Choroid plexus epithelial cell (primary cell): ENCODE data around the gene LIPK.
"Not testable (repeated sequence)": the region's sequence is repeated elsewhere in the genome, so short reads cannot be mapped to it uniquely, and the experiment has no call there.

ENCODE experiments used
- DNase-seq: peaks from one replicate; pipeline ENCODE4 v3.0.0-alpha.2; 2010; ENCODE audit warnings: low read depth
- H3K4me3 ChIP-seq: 2 replicates; pipeline ENCODE4 v1.5.1; 2011; ENCODE audit warnings: low read depth, mild to moderate bottlenecking, control low read depth, low read length, moderate library complexity
- TF ChIP-seq, protein P1 (sequence below): conservative IDR thresholded peaks from 2 replicates; pipeline ENCODE4 v1.5.1; 2011; ENCODE audit warnings: low read depth, mild to moderate bottlenecking, control low read depth, inconsistent platforms, low read length, moderate library complexity

LIPK gene

DNA sequence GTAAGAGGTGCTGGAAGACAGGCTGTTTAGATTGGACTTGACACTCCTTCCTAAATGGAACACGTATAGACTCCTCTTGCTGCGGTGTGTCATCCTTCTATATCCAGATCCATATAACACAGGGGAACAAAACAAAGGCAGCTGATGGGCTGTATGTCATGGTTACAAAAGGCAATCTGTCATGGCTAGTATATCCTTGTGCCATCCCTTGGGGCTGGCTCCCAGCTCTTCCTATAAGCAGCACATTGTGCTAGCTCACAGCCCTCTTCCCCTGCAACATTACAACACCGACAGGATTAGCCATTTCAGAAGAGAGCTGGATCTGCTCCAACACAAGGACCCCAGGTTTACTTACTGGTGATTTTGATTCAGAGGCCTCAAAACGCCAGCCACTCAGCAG, 15.3 kb downstream of the LIPK start:
- DNase-seq = no peak
- TF ChIP-seq, protein P1, sequence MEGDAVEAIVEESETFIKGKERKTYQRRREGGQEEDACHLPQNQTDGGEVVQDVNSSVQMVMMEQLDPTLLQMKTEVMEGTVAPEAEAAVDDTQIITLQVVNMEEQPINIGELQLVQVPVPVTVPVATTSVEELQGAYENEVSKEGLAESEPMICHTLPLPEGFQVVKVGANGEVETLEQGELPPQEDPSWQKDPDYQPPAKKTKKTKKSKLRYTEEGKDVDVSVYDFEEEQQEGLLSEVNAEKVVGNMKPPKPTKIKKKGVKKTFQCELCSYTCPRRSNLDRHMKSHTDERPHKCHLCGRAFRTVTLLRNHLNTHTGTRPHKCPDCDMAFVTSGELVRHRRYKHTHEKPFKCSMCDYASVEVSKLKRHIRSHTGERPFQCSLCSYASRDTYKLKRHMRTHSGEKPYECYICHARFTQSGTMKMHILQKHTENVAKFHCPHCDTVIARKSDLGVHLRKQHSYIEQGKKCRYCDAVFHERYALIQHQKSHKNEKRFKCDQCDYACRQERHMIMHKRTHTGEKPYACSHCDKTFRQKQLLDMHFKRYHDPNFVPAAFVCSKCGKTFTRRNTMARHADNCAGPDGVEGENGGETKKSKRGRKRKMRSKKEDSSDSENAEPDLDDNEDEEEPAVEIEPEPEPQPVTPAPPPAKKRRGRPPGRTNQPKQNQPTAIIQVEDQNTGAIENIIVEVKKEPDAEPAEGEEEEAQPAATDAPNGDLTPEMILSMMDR = no peak
- H3K4me3 ChIP-seq = no peak overlapping the region

DNA sequence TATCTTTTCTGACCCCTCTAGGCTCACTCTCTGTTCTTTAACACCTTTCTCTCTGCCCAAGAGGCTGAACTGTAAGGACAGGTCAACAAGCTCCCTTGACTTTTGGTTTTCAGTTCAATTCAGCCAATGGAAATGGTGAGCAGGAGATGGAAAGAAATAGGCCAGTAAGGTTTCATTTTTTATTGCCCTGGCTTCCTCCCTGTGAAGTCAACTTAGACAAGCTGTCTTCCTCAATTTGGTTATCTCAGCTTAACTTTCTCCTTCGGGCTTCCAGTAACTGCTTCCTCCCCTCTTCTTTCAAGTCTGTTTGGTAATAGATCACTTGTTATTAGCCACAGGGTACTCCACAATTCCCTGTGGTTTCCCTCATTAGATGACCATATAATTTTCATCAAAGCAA, 19.7 kb downstream of the LIPK start:
- H3K4me3 ChIP-seq = no peak overlapping the region
- no peak for DNase-seq
- TF ChIP-seq, protein P1 = no peak

DNA sequence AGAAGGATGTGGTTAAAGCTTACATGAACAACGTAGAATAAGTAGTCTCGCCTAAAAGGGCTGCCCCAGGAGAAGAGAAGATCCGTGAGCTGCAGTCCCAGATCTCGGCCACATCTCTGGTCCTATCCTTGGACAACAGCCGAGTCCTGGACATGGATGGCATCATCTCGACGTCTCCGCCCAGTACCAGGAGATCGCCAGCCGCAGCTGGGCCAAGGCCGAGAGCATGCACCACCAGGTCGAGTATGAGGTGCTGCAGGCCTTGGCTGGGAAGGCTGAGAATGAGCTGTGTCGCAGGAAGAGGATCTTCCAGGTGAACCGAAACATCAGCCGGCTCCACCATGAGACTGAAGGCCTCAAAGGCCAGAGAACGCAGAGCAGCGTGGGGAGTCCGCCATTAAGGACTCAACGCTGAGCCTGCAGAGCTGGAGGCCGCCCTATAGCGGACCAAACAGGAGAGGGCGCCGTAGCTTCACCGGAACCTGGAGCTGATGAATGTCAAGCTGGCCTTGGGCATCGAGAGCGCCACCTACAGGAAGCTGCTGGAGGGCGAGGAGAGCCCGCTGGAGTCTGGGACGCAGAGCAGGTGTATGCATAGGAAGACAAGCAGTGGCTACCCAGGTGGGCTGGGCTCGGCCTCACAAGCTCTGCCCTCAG, 22.2 kb downstream of the LIPK start:
- H3K4me3 ChIP-seq = no peak overlapping the region
- TF ChIP-seq, protein P1 = peak; percentile 57
- DNase-seq = peak; percentile 37

DNA sequence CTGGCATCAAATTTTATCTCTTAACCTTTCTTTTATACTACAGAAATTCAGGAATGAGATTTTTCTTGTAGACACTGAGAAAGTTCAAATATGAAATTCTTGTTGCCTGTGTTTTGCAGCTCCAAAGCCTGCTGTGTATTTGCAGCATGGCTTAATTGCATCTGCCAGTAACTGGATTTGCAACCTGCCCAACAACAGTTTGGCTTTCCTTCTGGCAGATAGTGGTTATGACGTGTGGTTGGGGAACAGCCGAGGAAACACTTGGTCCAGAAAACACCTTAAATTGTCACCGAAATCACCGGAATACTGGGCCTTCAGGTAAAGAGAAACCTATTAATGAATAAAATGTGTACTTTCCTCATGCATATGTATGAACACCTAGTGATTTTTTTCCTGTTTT, 24.8 kb downstream of the LIPK start:
- TF ChIP-seq, protein P1 = no peak
- no peak for DNase-seq
- H3K4me3 ChIP-seq = no peak overlapping the region

DNA sequence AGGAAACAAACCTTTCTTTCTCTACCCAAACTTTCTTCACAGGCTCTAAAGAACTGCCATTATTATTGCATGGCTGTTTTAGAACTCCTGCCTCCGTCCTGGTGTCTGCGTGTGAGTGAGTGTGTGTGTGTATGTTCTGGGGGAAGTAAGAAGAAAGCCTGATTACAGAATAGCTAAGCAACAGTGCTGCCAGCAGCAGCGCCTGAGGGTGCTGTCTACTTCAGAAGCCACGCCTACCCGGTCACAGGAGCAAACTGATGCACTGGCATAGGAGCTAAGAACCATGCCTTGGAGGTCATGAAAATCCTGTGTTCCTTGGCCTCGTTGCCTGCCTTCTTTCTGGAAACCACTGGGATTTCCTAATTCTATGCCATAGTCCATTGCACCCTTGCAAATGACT, 25.2 kb downstream of the LIPK start:
- peak; percentile 18 for DNase-seq
- H3K4me3 ChIP-seq = no peak overlapping the region
- TF ChIP-seq, protein P1 = no peak

DNA sequence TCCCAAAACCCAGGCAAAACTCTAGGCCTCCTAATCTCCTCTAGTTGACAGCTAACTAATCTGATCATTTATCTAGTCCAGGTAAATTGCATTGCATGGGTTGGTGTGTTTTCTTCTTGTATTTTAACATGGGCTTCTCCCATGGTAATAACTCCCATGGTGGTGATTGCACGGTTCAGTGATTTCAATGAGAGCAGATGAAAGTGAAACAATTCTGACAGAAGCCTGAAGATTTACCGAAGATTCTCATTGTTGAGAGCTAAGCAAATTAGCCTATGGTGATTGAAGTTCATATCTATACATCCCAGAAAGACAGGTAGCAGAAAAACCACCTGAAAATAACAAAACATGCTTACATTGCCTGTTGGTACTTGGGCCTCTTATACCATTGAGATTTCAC, 27.2 kb downstream of the LIPK start:
- DNase-seq = no peak
- TF ChIP-seq, protein P1 = no peak
- no peak overlapping the region for H3K4me3 ChIP-seq

DNA sequence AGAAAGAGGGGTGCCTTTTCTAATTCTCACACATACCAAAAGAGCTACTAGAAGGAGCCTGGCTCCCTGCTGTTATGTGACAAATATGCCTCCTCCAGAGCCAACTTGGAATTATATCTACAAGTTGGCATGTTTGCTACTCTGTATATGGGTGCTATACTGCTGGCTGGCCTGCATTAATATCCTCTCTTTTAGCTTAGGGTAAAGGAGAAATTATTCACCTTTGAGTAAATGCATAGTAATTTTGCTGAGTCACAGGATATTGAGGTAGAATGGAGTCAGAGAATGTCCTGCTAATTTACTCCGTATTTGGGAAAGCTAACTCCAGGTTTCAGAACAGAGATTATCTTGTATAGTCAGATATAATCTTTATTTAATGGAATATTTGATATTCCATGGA, 29.6 kb downstream of the LIPK start:
- peak; percentile 10 for DNase-seq
- no peak overlapping the region for H3K4me3 ChIP-seq
- TF ChIP-seq, protein P1 = no peak

DNA sequence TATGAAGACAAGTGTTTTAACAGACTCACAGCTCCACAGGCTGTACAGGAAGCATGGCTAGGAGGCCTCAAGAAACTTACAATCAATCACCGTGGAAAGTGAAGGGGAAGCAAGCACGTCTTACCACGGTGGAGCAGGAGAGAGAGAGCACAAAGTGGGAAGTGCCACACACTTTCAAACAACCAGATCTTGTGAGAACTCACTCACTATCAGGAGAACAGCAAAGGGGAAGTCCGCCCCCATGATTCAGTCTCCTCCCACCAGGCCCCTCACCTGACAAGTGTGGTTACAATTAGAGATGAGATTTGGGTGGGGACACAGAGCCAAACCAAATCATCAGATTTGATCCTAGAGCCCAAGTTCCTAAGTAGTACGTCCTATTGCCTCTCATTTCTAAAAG, 35.9 kb downstream of the LIPK start:
- DNase-seq, H3K4me3 ChIP-seq: not testable (repeated sequence)
